ENCODE data around the gene ANKRD13D.

The ANKRD13D gene

DNA sequence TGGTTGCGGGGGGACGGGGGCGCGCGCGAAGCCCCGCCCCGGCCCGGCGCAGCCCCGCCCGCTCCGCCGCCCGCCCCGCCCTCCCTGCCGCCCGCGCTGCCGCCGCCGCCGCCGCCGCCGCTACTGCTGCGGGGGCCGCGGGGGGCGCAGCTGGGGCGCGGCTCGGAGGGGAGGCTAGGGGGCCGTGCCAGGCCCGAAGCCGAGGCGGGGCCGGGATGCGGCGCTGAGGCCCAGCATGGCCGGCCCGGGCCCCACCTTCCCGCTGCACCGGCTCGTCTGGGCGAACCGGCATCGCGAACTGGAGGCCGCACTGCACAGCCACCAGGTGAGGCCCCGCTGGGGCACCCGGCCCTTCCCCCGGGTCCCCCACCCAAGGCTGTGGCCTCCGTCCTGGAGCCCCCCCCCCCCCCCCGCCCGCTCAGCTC lies at the start of gene ANKRD13D:
Gene ANKRD13D, plus strand, starts transcription at position 78 of the 425 bp plus-strand sequence. Its CDS starts 158 bp downstream, at position 236.
- TF ChIP-seq Cebpa-rat (IDR thresholded peaks at IDR 0.05): no peak
- peaks cover 11 to 43% (median 40%) of the 10 kb centered on the region in 11 experiments; a peak in 21 of 22 replicates for H4K20me1 ChIP-seq
- peak within 1 kb of the TSS; percentile 96 to 100 (median 100) for H3K4me2 ChIP-seq
- H3K9me3 ChIP-seq (replicated peaks in 1 of 11): peaks cover 0 to 14% (median 8%) of the 10 kb centered on the region in 11 experiments; a peak in 15 of 22 replicates
- H3K27me3 ChIP-seq: no peaks in the 10 kb centered on the region
- peak within 1 kb of the TSS; percentile 97 to 100 (median 99) for H3K27ac ChIP-seq
- H3K36me3 ChIP-seq: peaks cover 71 to 82% (median 78%) of the 10 kb centered on the region in 11 experiments
- peak within 1 kb of the TSS; percentile 93 to 100 (median 99) for H3K9ac ChIP-seq
- H3K4me3 ChIP-seq: peak within 1 kb of the TSS; percentile 66 to 86 (median 77)
- peaks cover 76 to 83% (median 81%) of the 10 kb centered on the region in 10 experiments for H3K4me1 ChIP-seq

DNA sequence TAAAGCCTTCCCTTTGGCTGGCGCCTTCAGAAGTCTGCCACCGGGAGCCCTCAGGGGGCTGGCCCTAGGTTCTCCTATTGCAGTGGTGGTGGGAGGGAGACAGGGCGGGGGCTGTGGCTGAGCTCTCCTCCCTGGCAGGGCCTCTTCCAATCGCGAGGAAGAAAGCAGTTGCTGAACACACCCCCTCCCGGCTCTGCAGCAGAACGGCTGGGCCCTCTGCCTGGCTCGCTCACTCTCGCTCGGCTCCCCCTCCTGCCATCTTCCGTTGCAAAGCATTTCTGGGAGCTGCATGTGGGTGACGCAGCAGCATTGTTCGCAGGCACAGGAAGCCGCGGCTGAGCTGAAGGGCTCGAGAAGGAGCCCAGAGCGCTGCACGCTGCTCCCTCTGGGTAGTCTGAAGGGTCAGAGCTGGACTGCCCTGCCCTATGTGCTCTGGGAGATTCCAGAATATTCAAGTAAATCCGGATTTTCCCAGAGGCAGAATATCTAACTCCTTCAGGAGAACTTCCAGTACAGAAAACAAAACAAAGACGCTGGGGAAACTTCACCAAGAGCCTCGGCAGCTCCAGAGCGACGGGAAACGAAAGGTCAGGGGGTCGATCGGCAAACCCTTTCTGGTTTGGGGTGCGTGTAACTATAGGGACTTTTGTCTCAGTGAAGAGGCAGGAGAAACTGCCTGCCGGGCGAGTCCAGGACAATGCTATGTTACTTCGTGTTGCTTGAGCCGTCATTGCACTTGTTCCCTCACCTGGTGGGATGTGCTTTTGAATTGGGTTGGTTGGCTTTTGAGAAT lies 49.1 kb upstream of the ANKRD13D start:
- H3K4me1 ChIP-seq: peaks cover 34 to 59% (median 42%) of the 10 kb centered on the region in 10 experiments
- H3K9ac ChIP-seq: peak overlapping the region; percentile 83 to 98 (median 93)
- H3K4me2 ChIP-seq: peak overlapping the region; percentile 92 to 99 (median 94)
- TF ChIP-seq Cebpa-rat (IDR thresholded peaks at IDR 0.05): no peak
- peaks cover 64 to 98% (median 80%) of the 10 kb centered on the region in 11 experiments for H4K20me1 ChIP-seq
- peak overlapping the region; percentile 66 to 95 (median 83) for H3K4me3 ChIP-seq
- peaks cover 46 to 70% (median 55%) of the 10 kb centered on the region in 11 experiments for H3K36me3 ChIP-seq
- H3K27me3 ChIP-seq: no peaks in the 10 kb centered on the region
- peak overlapping the region; percentile 75 to 98 (median 92) for H3K27ac ChIP-seq
- no peaks in the 10 kb centered on the region for H3K9me3 ChIP-seq (replicated peaks in 1 of 11)

DNA sequence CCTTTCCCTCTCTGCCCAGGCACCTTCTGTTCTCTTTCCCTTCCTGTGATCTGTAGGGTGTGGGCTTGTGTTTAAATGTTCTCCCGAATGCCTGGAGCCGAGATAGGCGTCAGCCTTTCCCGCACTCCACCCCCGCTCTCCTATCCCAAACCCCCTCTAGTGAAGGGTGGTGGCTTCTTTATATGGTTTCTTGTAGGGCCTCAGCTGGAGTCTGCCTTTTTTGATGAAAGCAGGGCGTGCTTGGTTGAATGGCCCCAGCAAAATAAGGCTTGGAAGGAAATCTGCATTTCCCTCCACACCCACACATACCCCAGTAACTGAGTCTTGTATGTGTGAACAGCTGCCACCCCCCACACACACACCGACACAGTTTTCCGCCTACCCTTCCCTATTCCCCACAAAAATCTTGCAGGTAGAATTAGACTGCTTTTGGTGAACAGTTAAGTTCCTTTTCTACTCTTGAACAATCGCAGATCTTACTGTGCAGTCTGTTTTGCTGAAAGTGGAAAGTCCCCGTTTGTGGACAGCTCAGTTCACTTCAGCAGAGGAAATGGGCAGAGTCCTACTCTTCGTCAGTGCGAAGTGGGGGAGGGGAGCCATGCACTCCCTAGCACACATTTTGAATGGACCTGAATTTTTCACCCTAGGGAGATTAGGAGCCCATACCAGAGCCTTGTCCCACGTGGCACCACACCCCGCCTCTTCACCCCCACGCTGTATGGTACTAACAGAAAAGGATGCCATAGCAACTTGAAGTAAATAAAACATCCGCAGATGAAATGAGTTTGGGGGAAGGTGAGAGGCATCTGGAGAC lies 48.3 kb upstream of the ANKRD13D start:
- Histone ChIP-seq H3K9me3 (replicated peaks in 1 of 11) (no peaks in the 10 kb centered on the region), H4K20me1 (peaks cover 72 to 98% (median 82%) of the 10 kb centered on the region in 11 experiments), H3K27ac (peak overlapping the region; percentile 75 to 98 (median 92)), H3K4me1 (peaks cover 34 to 59% (median 42%) of the 10 kb centered on the region in 10 experiments), H3K9ac (peak overlapping the region; percentile 83 to 98 (median 93)), H3K27me3 (no peaks in the 10 kb centered on the region), H3K4me2 (peak overlapping the region; percentile 86 to 99 (median 94)), H3K36me3 (peaks cover 48 to 70% (median 55%) of the 10 kb centered on the region in 11 experiments), H3K4me3 (peak overlapping the region; percentile 66 to 95 (median 83))
- TF ChIP-seq Cebpa-rat (IDR thresholded peaks at IDR 0.05): no peak

DNA sequence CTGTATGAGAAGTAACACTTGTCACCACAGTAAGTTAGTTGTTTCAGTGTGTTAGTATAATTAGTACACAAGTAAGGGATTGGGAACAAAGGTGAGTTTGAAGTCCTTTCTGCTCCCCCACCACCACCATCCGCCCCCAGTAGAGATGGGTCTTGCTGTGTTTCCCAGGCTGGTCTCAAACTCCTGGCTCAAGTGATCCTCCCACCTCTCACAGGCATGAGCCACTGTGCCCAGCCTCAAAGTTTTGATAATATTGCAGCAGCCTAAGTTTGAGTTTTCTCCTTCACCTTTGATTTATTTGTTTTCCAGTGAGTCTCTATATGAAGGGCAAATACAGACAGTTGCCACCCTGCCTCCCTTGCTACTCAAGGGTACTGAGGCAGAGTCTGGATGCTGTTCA lies 46.6 kb upstream of the ANKRD13D start:
- peaks cover 55 to 68% (median 58%) of the 10 kb centered on the region in 11 experiments for H3K36me3 ChIP-seq
- no peak overlapping the region; a peak in 1 of 22 replicates for H3K27ac ChIP-seq
- H3K27me3 ChIP-seq: no peaks in the 10 kb centered on the region
- H3K9me3 ChIP-seq (replicated peaks in 1 of 11): no peaks in the 10 kb centered on the region
- no peak for TF ChIP-seq Cebpa-rat (IDR thresholded peaks at IDR 0.05)
- peaks cover 84 to 95% (median 88%) of the 10 kb centered on the region in 11 experiments for H4K20me1 ChIP-seq
- peaks cover 34 to 54% (median 40%) of the 10 kb centered on the region in 10 experiments for H3K4me1 ChIP-seq
- peak overlapping the region in 7 of 10 experiments; percentile 79 to 95 (median 84); a peak in 8 of 20 replicates for H3K4me3 ChIP-seq
- peak overlapping the region; percentile 86 to 99 (median 94); a peak in 21 of 22 replicates for H3K4me2 ChIP-seq
- peak overlapping the region in 9 of 11 experiments; percentile 89 to 98 (median 93); a peak in 19 of 22 replicates for H3K9ac ChIP-seq

GRCh38 chr11:67243051-67243450 lies 46.1 kb upstream of the ANKRD13D start:
- TF ChIP-seq Cebpa-rat (IDR thresholded peaks at IDR 0.05): no peak
- Histone ChIP-seq H3K4me3 (no peak overlapping the region), H3K27ac (no peak overlapping the region; a peak in 1 of 22 replicates), H3K9ac (peak overlapping the region in 6 of 11 experiments; percentile 89 to 98 (median 94); a peak in 8 of 22 replicates), H3K36me3 (peaks cover 58 to 72% (median 62%) of the 10 kb centered on the region in 11 experiments), H3K4me1 (peaks cover 33 to 50% (median 37%) of the 10 kb centered on the region in 10 experiments), H3K9me3 (replicated peaks in 1 of 11) (no peaks in the 10 kb centered on the region), H3K4me2 (peak overlapping the region; percentile 86 to 99 (median 94); a peak in 13 of 22 replicates), H4K20me1 (peaks cover 86 to 95% (median 89%) of the 10 kb centered on the region in 11 experiments), H3K27me3 (no peaks in the 10 kb centered on the region)

DNA sequence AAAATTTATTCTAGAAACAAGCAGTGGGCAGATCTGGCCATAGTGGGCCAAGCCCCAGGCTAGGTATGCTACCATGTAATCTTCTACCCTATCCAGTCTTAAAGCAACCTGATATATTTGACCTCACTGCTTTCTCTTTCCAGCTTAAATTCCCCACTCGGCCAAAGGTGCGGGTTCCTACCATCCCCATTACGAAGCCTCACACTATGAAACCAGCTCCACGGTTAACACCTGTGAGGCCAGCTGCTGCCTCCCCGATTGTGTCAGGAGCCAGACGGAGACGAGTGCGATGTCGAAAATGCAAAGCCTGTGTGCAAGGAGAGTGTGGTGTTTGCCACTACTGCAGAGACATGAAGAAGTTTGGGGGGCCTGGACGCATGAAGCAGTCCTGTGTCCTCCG lies 44.1 kb upstream of the ANKRD13D start:
- H3K36me3 ChIP-seq: peaks cover 78 to 88% (median 82%) of the 10 kb centered on the region in 11 experiments
- H3K27me3 ChIP-seq: no peaks in the 10 kb centered on the region
- H4K20me1 ChIP-seq: peaks cover 86 to 96% (median 93%) of the 10 kb centered on the region in 11 experiments; a peak in 21 of 22 replicates
- H3K4me2 ChIP-seq: no peak overlapping the region
- peaks cover 18 to 43% (median 21%) of the 10 kb centered on the region in 10 experiments for H3K4me1 ChIP-seq
- H3K4me3 ChIP-seq: no peak overlapping the region
- no peak for TF ChIP-seq Cebpa-rat (IDR thresholded peaks at IDR 0.05)
- H3K9ac ChIP-seq: no peak overlapping the region
- H3K27ac ChIP-seq: no peak overlapping the region
- H3K9me3 ChIP-seq (replicated peaks in 1 of 11): no peaks in the 10 kb centered on the region

DNA sequence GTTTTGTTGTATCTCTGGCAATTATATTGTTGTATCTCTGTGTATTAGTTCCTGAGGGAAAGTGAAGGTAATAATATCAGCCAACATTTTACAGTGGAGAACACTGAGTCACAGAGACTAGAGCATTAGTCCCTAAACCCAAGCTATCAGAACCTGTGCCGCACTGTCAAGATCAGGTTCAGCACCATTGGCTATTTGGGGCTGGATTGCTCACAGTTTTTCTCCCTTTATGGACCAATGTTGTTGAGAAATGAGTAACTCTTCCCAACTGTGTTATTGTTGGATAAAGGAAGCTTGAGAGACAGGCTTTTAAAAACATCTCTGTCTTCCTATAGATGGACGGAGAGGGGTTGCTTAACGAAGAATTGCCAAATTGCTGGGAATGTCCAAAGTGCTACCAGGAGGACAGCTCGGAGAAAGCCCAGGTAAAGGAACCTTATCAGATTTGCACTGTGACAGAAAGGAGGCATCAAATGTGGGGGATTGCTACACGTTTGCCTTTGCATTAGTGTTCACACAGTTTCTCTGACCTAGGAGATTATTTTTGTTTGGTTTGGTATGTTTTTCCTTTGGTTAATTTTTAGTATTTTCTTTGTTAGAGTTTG lies 41.1 kb upstream of the ANKRD13D start:
- no peak overlapping the region for H3K4me3 ChIP-seq
- no peaks in the 10 kb centered on the region for H3K27me3 ChIP-seq
- no peak overlapping the region for H3K27ac ChIP-seq
- no peak overlapping the region for H3K4me2 ChIP-seq
- TF ChIP-seq Cebpa-rat (IDR thresholded peaks at IDR 0.05): no peak
- H3K9me3 ChIP-seq (replicated peaks in 1 of 11): no peaks in the 10 kb centered on the region
- peaks cover 94 to 100% (median 99%) of the 10 kb centered on the region in 11 experiments for H3K36me3 ChIP-seq
- peak overlapping the region in 2 of 11 experiments; percentile 1 to 45; a peak in 1 of 22 replicates for H3K9ac ChIP-seq
- peaks cover 62 to 98% (median 94%) of the 10 kb centered on the region in 11 experiments; a peak in 21 of 22 replicates for H4K20me1 ChIP-seq
- H3K4me1 ChIP-seq: peaks cover 0 to 49% (median 5%) of the 10 kb centered on the region in 10 experiments; a peak in 10 of 20 replicates

GRCh38 chr11:67248653-67249052 lies 40.5 kb upstream of the ANKRD13D start:
- Histone ChIP-seq H4K20me1 (peaks cover 56 to 98% (median 94%) of the 10 kb centered on the region in 11 experiments; a peak in 21 of 22 replicates), H3K4me1 (peaks cover 0 to 50% (median 6%) of the 10 kb centered on the region in 10 experiments; a peak in 9 of 20 replicates), H3K4me3 (no peak overlapping the region), H3K36me3 (peaks cover 89 to 100% (median 99%) of the 10 kb centered on the region in 11 experiments), H3K4me2 (no peak overlapping the region), H3K9me3 (replicated peaks in 1 of 11) (no peaks in the 10 kb centered on the region), H3K27me3 (no peaks in the 10 kb centered on the region), H3K27ac (no peak overlapping the region), H3K9ac (peak overlapping the region in 2 of 11 experiments; percentile 1 to 45; a peak in 1 of 22 replicates)
- no peak for TF ChIP-seq Cebpa-rat (IDR thresholded peaks at IDR 0.05)
